Measurements from ENCODE around the gene CTIF.

DNA sequence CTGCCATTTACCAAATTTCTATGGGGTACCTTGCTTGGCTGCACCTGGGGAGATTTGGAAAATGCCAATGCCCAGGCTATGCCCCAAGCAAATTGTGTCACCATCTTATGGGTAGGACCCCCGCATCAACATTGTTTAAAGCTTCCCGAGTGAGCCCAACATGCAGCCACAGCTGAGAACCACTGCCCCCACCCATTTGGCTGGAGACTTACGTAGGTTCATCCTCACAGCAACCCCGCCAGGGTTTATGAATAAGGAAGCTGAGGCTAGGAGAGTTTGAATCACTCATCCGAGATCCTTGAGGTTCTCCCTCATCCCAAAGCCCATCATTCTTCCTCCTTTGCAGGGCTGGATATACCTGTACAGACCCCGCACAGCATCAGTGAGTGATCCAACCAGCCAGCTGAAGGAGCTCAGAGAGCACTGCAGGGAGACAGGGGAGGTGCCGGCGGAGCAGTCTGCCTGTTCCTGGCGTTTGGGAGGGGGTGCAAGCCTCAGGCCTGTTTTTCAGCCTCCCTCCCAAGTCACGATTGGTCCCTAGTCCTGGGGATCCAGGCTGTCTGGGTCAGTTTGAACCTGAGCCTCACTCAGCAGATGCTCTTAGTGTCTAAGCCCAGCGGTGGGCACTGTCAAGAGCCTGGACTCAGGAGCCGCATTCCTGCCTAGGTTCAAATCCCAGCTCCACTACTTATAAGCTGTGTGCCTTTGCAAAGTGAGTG is 247.1 kb downstream of the CTIF start:
- TF ChIP-seq, protein P1, sequence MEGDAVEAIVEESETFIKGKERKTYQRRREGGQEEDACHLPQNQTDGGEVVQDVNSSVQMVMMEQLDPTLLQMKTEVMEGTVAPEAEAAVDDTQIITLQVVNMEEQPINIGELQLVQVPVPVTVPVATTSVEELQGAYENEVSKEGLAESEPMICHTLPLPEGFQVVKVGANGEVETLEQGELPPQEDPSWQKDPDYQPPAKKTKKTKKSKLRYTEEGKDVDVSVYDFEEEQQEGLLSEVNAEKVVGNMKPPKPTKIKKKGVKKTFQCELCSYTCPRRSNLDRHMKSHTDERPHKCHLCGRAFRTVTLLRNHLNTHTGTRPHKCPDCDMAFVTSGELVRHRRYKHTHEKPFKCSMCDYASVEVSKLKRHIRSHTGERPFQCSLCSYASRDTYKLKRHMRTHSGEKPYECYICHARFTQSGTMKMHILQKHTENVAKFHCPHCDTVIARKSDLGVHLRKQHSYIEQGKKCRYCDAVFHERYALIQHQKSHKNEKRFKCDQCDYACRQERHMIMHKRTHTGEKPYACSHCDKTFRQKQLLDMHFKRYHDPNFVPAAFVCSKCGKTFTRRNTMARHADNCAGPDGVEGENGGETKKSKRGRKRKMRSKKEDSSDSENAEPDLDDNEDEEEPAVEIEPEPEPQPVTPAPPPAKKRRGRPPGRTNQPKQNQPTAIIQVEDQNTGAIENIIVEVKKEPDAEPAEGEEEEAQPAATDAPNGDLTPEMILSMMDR (IDR thresholded peaks at IDR 0.05): no peak
- no peak for TF ChIP-seq POLR2AphosphoS5 (IDR thresholded peaks at IDR 0.05; ENCODE audit: insufficient read depth in 1 of 2, low read depth in 1 of 2)
- TF ChIP-seq POLR2A (IDR thresholded peaks at IDR 0.05): no peak
